Measurements from ENCODE around the gene BNIP2. TPM values are rescaled to one million over a fixed set of nuclear protein-coding genes. Genes with fewer than 3 reads are reported as not detected.

The BNIP2 gene
- total RNA-seq, 1 donor = 161 TPM

- Histone ChIP-seq H3K27ac (ENCODE audit: low read depth, low read length) (no peak overlapping the region), H3K27me3 (ENCODE audit: insufficient read depth, low read length) (no peaks in the 10 kb centered on the region), H2AFZ (ENCODE audit: low read length) (no peak overlapping the region), H3K79me2 (ENCODE audit: insufficient read depth, low read length) (peaks cover 47% of the 10 kb centered on the region), H4K20me1 (ENCODE audit: insufficient read depth, low read length) (peaks cover 17% of the 10 kb centered on the region), H3K4me3 (ENCODE audit: insufficient read depth, low read length) (no peak overlapping the region), H3K9me3 (ENCODE audit: low read depth, low read length) (no peaks in the 10 kb centered on the region), H3K4me2 (ENCODE audit: insufficient read depth, low read length) (no peak overlapping the region), H3K36me3 (ENCODE audit: insufficient read depth, low read length) (peaks cover 72% of the 10 kb centered on the region), H3K4me1 (ENCODE audit: insufficient read depth, low read length) (no peaks in the 10 kb centered on the region)
- DNase-seq (ENCODE audit: insufficient read length, low spot score, missing footprints) = no peak
- TF ChIP-seq CTCF (IDR thresholded peaks at IDR 0.05; ENCODE audit: extremely low read depth, low read depth, low read length) = no peak
Measured at GRCh38 chr15:59678620-59679019, 10.5 kb downstream of the BNIP2 start.

GRCh38 chr15:59678172-59678571 is 10.9 kb downstream of the BNIP2 start:
- Histone ChIP-seq H3K36me3 (ENCODE audit: insufficient read depth, low read length) (peaks cover 76% of the 10 kb centered on the region), H3K27ac (ENCODE audit: low read depth, low read length) (no peak overlapping the region), H3K4me3 (ENCODE audit: insufficient read depth, low read length) (no peak overlapping the region), H3K4me1 (ENCODE audit: insufficient read depth, low read length) (no peaks in the 10 kb centered on the region), H3K9me3 (ENCODE audit: low read depth, low read length) (no peaks in the 10 kb centered on the region), H3K4me2 (ENCODE audit: insufficient read depth, low read length) (no peak overlapping the region), H3K79me2 (ENCODE audit: insufficient read depth, low read length) (peaks cover 43% of the 10 kb centered on the region), H4K20me1 (ENCODE audit: insufficient read depth, low read length) (peaks cover 15% of the 10 kb centered on the region), H2AFZ (ENCODE audit: low read length) (no peak overlapping the region), H3K27me3 (ENCODE audit: insufficient read depth, low read length) (no peaks in the 10 kb centered on the region)
- no peak for TF ChIP-seq CTCF (IDR thresholded peaks at IDR 0.05; ENCODE audit: extremely low read depth, low read depth, low read length)
- DNase-seq (ENCODE audit: insufficient read length, low spot score, missing footprints) = no peak

DNA sequence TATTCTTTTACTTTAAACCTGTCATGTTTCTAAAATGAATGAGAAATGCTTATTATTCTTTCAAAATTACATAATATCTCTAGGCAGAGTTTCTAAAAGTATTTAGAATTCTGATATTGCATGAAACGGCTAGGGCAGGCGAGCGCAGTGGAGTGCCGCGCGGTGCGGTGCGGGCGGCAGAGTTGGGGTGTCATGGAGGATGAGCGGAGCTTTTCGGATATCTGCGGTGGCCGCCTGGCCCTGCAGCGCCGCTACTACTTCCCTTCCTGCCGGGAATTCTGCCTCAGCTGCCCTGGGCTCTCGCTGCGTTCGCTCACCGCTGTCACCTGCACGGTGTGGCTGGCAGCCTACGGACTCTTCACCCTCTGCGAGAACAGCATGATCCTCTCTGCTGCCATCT is 12.6 kb downstream of the BNIP2 start:
- H3K79me2 ChIP-seq (ENCODE audit: insufficient read depth, low read length) = peaks cover 27% of the 10 kb centered on the region
- H2AFZ ChIP-seq (ENCODE audit: low read length) = no peak overlapping the region
- peaks cover 86% of the 10 kb centered on the region for H3K36me3 ChIP-seq (ENCODE audit: insufficient read depth, low read length)
- no peak for DNase-seq (ENCODE audit: insufficient read length, low spot score, missing footprints)
- no peaks in the 10 kb centered on the region for H3K4me1 ChIP-seq (ENCODE audit: insufficient read depth, low read length)
- no peak overlapping the region for H3K4me2 ChIP-seq (ENCODE audit: insufficient read depth, low read length)
- no peak for TF ChIP-seq CTCF (IDR thresholded peaks at IDR 0.05; ENCODE audit: extremely low read depth, low read depth, low read length)
- H3K4me3 ChIP-seq (ENCODE audit: insufficient read depth, low read length) = no peak overlapping the region
- peaks cover 6% of the 10 kb centered on the region for H4K20me1 ChIP-seq (ENCODE audit: insufficient read depth, low read length)
- H3K27ac ChIP-seq (ENCODE audit: low read depth, low read length) = no peak overlapping the region
- no peaks in the 10 kb centered on the region for H3K9me3 ChIP-seq (ENCODE audit: low read depth, low read length)
- H3K27me3 ChIP-seq (ENCODE audit: insufficient read depth, low read length) = no peaks in the 10 kb centered on the region

DNA sequence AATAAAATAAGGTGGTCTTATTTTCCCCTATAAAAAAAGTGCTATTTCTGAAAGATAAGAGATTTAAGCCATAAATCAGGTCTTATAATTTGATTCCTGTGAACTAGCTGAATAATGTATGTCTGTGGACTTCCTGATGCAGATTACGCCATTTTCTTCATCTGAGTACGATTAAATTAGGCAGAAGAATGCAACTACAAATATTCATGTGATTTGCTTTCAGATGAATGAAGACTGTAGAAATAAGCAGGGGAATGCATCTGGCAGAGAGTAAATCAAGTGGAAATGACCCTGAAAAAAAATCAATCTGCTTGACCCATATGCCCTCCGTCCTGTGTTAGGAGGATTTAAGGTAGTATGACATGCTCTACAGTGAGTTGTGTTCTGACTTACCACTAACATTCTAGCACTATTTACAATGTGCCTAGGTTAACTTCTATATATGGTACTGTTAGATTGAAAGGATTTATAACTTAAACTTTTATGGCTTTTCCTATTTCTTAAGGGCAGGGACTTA is 14.7 kb downstream of the BNIP2 start:
- Histone ChIP-seq H3K27ac (ENCODE audit: low read depth, low read length) (no peak overlapping the region), H3K4me2 (ENCODE audit: insufficient read depth, low read length) (no peak overlapping the region), H3K79me2 (ENCODE audit: insufficient read depth, low read length) (peaks cover 7% of the 10 kb centered on the region), H3K27me3 (ENCODE audit: insufficient read depth, low read length) (no peaks in the 10 kb centered on the region), H3K36me3 (ENCODE audit: insufficient read depth, low read length) (peaks cover 81% of the 10 kb centered on the region), H3K4me1 (ENCODE audit: insufficient read depth, low read length) (no peaks in the 10 kb centered on the region), H3K4me3 (ENCODE audit: insufficient read depth, low read length) (no peak overlapping the region), H2AFZ (ENCODE audit: low read length) (no peak overlapping the region), H4K20me1 (ENCODE audit: insufficient read depth, low read length) (no peaks in the 10 kb centered on the region), H3K9me3 (ENCODE audit: low read depth, low read length) (no peaks in the 10 kb centered on the region)
- no peak for TF ChIP-seq CTCF (IDR thresholded peaks at IDR 0.05; ENCODE audit: extremely low read depth, low read depth, low read length)
- no peak for DNase-seq (ENCODE audit: insufficient read length, low spot score, missing footprints)

Measured in osteoblast (primary cell).